ENCODE data around the gene ADARB2. TPM values are rescaled to one million over a fixed set of nuclear protein-coding genes. Genes with fewer than 3 reads are reported as not detected.
"Not testable (repeated sequence)": the region's sequence is repeated elsewhere in the genome, so short reads cannot be mapped to it uniquely, and the experiment has no call there.

Gene ADARB2
- total RNA-seq, 1 donor from 2014 or later: 38.7 TPM

DNA sequence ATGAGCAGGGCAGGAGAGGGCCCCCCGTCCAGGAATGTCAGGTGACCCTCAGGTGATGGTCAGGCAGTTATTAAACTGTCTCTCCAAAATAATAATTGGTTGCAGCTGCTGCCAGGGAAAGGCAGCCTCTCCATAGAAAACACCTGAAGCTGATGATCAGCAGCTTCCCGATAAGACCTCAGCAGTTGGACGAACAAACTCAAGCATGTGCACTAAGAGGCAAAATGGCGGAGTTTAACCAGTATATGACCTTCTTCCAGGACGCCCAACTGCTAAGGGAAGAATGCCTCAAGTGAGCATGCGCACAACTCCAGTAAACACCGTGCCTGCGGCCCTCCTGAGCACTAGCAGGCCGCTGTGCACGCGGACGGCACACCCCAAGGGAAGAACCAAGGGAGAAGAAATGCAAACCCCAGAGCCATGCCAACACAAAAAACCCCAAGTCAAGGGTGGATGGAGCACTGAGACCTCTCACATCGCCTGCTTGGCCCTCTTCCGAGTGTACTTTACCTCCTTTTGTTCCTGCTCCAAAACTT lies 38.9 kb upstream of the ADARB2 start:
- Mint-ChIP-seq H3K27ac (ENCODE audit: unreplicated experiment) (no peak overlapping the region), H3K4me1 (ENCODE audit: unreplicated experiment) (no peaks in the 10 kb centered on the region), H3K27me3 (ENCODE audit: unreplicated experiment) (peaks cover 7% of the 10 kb centered on the region), H3K9me3 (ENCODE audit: unreplicated experiment) (no peaks in the 10 kb centered on the region), H3K4me3 (ENCODE audit: unreplicated experiment) (no peak overlapping the region), H3K36me3 (ENCODE audit: unreplicated experiment) (no peaks in the 10 kb centered on the region)
- TF ChIP-seq, protein P1, sequence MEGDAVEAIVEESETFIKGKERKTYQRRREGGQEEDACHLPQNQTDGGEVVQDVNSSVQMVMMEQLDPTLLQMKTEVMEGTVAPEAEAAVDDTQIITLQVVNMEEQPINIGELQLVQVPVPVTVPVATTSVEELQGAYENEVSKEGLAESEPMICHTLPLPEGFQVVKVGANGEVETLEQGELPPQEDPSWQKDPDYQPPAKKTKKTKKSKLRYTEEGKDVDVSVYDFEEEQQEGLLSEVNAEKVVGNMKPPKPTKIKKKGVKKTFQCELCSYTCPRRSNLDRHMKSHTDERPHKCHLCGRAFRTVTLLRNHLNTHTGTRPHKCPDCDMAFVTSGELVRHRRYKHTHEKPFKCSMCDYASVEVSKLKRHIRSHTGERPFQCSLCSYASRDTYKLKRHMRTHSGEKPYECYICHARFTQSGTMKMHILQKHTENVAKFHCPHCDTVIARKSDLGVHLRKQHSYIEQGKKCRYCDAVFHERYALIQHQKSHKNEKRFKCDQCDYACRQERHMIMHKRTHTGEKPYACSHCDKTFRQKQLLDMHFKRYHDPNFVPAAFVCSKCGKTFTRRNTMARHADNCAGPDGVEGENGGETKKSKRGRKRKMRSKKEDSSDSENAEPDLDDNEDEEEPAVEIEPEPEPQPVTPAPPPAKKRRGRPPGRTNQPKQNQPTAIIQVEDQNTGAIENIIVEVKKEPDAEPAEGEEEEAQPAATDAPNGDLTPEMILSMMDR (IDR thresholded peaks at IDR 0.05): no peak
- DNase-seq (ENCODE audit: extremely low spot score, unreplicated experiment): no peak

DNA sequence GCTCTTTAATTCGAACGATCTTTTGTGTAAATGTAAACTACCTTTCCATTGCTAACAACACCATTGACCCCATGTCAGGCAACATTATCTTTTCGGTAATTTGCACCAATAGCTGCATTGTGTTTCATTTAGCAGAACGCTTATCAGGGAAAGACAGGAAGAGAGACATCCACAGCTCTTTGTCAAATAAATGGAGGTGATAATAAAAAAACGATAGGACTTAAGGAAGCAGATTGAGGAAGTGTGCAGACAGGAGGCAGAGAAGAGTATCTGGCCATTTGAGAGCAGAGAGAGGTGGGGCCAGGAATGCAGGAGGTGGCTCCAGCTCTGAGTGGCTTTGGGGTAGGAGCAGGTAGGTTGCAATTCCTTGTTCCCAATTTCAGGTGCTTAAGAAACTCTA lies 37.5 kb upstream of the ADARB2 start:
- TF ChIP-seq, protein P1 (IDR thresholded peaks at IDR 0.05): no peak
- Mint-ChIP-seq H3K27ac (ENCODE audit: unreplicated experiment) (no peak overlapping the region), H3K27me3 (ENCODE audit: unreplicated experiment) (peaks cover 3% of the 10 kb centered on the region), H3K36me3 (ENCODE audit: unreplicated experiment) (no peaks in the 10 kb centered on the region), H3K4me1 (ENCODE audit: unreplicated experiment) (no peaks in the 10 kb centered on the region), H3K4me3 (ENCODE audit: unreplicated experiment) (no peak overlapping the region), H3K9me3 (ENCODE audit: unreplicated experiment) (no peaks in the 10 kb centered on the region)
- no peak for DNase-seq (ENCODE audit: extremely low spot score, unreplicated experiment)

DNA sequence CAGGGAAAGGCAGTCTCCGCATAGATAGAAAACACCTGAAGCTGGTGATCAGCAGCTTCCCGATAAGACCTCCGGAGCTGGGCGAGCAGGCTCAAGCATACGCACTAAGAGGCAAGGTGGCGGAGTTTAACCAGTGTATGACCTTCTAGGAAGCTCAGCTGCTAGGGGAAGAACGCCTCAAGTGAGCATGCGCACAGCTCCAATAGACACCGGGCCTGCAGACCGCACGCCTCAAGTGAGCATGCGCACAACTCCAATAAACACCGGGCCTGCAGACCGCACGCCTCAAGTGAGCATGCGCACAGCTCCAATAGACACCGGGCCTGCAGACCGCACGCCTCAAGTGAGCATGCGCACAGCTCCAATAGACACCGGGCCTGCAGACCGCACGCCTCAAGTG lies 35.9 kb upstream of the ADARB2 start:
- not testable (repeated sequence) for H3K27ac Mint-ChIP-seq (ENCODE audit: unreplicated experiment); H3K27me3 Mint-ChIP-seq (ENCODE audit: unreplicated experiment); H3K9me3 Mint-ChIP-seq (ENCODE audit: unreplicated experiment); DNase-seq (ENCODE audit: extremely low spot score, unreplicated experiment); H3K36me3 Mint-ChIP-seq (ENCODE audit: unreplicated experiment); H3K4me3 Mint-ChIP-seq (ENCODE audit: unreplicated experiment); H3K4me1 Mint-ChIP-seq (ENCODE audit: unreplicated experiment)

DNA sequence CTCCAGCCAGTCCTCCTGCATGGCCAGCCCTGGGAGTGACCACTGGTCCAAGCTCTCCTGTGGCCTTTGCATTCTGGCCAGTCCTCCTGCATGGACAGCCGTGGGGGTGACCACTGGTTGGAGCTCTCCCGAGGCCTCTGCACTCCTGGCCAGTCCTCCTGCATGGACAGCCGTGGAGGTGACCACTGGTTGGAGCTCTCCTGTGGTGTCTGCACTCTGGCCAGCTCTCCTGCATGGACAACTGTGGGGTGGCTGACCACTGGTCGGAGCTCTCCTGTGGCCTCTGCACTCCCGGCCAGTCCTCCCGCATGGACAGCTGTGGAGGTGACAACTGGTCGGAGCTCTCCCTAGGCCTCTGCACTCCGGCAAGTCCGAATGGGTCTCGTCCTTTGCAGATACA lies 28.7 kb upstream of the ADARB2 start:
- no peak overlapping the region for H3K4me3 Mint-ChIP-seq (ENCODE audit: unreplicated experiment)

DNA sequence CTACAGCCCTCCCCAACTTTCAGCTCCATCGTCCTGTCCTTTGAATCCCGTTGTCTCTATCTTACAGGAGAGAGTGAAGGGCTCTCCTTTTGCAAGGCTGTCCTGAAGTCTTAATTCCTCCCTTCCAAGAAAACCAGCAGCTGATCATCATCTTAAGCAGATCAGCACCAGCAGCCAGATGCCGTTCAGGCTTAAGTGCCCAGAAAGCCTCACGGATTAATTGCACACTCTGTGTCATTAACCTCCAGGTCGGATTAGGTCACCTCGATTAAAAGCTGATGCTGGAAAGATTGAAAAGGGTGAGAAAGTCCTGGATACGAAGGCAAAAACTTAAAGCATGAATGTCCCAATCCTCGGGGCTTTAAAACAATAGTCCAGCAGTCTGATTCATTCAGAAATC lies 24.8 kb upstream of the ADARB2 start:
- no peak overlapping the region for H3K4me3 Mint-ChIP-seq (ENCODE audit: unreplicated experiment)
- DNase-seq (ENCODE audit: extremely low spot score, unreplicated experiment): no peak
- peaks cover 10% of the 10 kb centered on the region for H3K36me3 Mint-ChIP-seq (ENCODE audit: unreplicated experiment)
- peaks cover 12% of the 10 kb centered on the region for H3K9me3 Mint-ChIP-seq (ENCODE audit: unreplicated experiment)
- no peaks in the 10 kb centered on the region for H3K4me1 Mint-ChIP-seq (ENCODE audit: unreplicated experiment)
- TF ChIP-seq, protein P1 (IDR thresholded peaks at IDR 0.05): no peak
- H3K27me3 Mint-ChIP-seq (ENCODE audit: unreplicated experiment): peaks cover 8% of the 10 kb centered on the region
- no peak overlapping the region for H3K27ac Mint-ChIP-seq (ENCODE audit: unreplicated experiment)

More for the DNA sequence above, 28.7 kb upstream of the ADARB2 start:
- TF ChIP-seq, protein P1 (IDR thresholded peaks at IDR 0.05): no peak
- Mint-ChIP-seq H3K27me3 (ENCODE audit: unreplicated experiment) (peaks cover 8% of the 10 kb centered on the region), H3K36me3 (ENCODE audit: unreplicated experiment) (no peaks in the 10 kb centered on the region), H3K4me1 (ENCODE audit: unreplicated experiment) (no peaks in the 10 kb centered on the region), H3K9me3 (ENCODE audit: unreplicated experiment) (no peaks in the 10 kb centered on the region), H3K27ac (ENCODE audit: unreplicated experiment) (no peak overlapping the region)
- no peak for DNase-seq (ENCODE audit: extremely low spot score, unreplicated experiment)
